AG09319 (cell line): ENCODE results near the gene MEAK7.

Experiments used
- DNase-seq: peaks from one replicate; pipeline ENCODE4 v3.0.0-alpha.2; 2010; ENCODE audit warnings: low read depth; ENCODE audit errors: extremely low read depth
- CTCF ChIP-seq: IDR thresholded peaks from 2 replicates; pipeline ENCODE4 v1.5.1; 2011; ENCODE audit warnings: low read depth, mild to moderate bottlenecking, inconsistent platforms, low read length, moderate library complexity

Gene MEAK7

GRCh38 chr16:84547546-84548061, 43.1 kb upstream of the MEAK7 start:
- DNase-seq = no peak
- TF ChIP-seq CTCF = no peak

GRCh38 chr16:84546669-84547545, 42.4 kb upstream of the MEAK7 start:
- DNase-seq = no peak
- TF ChIP-seq CTCF = no peak

- TF ChIP-seq CTCF = no peak
- DNase-seq = no peak
Observed at GRCh38 chr16:84545114-84545737, 40.8 kb upstream of the MEAK7 start.

GRCh38 chr16:84544031-84544773, 39.7 kb upstream of the MEAK7 start:
- TF ChIP-seq CTCF = no peak
- no peak for DNase-seq

GRCh38 chr16:84543253-84543652, 38.8 kb upstream of the MEAK7 start:
- no peak for TF ChIP-seq CTCF
- DNase-seq = no peak

GRCh38 chr16:84541999-84542817, 37.7 kb upstream of the MEAK7 start:
- no peak for TF ChIP-seq CTCF
- DNase-seq = no peak
